Esophagus squamous epithelium (tissue), 4 donors: ENCODE data around the gene IFNAR2.

Source experiments
- POLR2A ChIP-seq, 4 donors: fragments of 450-650 bp; IDR thresholded peaks; one replicate each; pipeline ENCODE4 v1.6.1; 2017; ENCODE audit warnings: antibody characterized with exemption in 4 of 4, mild to moderate bottlenecking in 4 of 4, moderate library complexity in 3 of 4
- TF ChIP-seq, protein P1 (sequence below), 6 experiments: fragments of 450-650 bp in 4 of 6; fragments of 200-600 bp in 2 of 6; sonication (generic) in 2 of 6; IDR thresholded peaks; one replicate each; pipeline ENCODE4 v1.5.1; 2016 to 2019; ENCODE audit warnings: antibody characterized with exemption in 6 of 6, mild to moderate bottlenecking in 4 of 6, moderate library complexity in 4 of 6

DNA sequence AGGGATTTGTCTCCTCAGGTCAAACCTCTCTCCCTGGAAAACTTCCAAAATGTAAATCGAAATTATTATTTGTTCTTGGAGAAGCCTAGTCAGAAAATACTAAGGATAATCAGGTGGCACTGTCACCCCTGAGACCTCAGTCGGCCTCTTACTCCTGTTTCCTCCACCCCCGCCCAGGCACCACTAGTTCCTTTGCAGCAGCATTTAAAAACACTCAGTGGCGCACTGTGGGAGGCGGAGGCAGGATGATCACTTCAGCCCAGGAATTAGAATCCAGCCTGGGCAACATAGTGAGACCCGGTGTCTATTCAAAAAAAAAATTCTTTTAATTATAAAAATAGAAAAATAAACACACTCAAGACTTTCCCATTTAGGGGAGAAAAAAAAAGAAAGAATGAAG is 18.0 kb upstream of the IFNAR2 start:
- TF ChIP-seq, protein P1, sequence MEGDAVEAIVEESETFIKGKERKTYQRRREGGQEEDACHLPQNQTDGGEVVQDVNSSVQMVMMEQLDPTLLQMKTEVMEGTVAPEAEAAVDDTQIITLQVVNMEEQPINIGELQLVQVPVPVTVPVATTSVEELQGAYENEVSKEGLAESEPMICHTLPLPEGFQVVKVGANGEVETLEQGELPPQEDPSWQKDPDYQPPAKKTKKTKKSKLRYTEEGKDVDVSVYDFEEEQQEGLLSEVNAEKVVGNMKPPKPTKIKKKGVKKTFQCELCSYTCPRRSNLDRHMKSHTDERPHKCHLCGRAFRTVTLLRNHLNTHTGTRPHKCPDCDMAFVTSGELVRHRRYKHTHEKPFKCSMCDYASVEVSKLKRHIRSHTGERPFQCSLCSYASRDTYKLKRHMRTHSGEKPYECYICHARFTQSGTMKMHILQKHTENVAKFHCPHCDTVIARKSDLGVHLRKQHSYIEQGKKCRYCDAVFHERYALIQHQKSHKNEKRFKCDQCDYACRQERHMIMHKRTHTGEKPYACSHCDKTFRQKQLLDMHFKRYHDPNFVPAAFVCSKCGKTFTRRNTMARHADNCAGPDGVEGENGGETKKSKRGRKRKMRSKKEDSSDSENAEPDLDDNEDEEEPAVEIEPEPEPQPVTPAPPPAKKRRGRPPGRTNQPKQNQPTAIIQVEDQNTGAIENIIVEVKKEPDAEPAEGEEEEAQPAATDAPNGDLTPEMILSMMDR (IDR thresholded peaks at IDR 0.05), result no peak
- no peak for TF ChIP-seq POLR2A (IDR thresholded peaks at IDR 0.05)
